Measurements from ENCODE around the gene ADORA1. TPM values are rescaled to one million over a fixed set of nuclear protein-coding genes. Genes with fewer than 3 reads are reported as not detected.

ADORA1 gene
- total and polyA plus RNA-seq, 2 donors (not counting 3 experiments of a cell fraction or from before 2014, with no cell fraction given), result 0.15 TPM; not detected in 1

DNA sequence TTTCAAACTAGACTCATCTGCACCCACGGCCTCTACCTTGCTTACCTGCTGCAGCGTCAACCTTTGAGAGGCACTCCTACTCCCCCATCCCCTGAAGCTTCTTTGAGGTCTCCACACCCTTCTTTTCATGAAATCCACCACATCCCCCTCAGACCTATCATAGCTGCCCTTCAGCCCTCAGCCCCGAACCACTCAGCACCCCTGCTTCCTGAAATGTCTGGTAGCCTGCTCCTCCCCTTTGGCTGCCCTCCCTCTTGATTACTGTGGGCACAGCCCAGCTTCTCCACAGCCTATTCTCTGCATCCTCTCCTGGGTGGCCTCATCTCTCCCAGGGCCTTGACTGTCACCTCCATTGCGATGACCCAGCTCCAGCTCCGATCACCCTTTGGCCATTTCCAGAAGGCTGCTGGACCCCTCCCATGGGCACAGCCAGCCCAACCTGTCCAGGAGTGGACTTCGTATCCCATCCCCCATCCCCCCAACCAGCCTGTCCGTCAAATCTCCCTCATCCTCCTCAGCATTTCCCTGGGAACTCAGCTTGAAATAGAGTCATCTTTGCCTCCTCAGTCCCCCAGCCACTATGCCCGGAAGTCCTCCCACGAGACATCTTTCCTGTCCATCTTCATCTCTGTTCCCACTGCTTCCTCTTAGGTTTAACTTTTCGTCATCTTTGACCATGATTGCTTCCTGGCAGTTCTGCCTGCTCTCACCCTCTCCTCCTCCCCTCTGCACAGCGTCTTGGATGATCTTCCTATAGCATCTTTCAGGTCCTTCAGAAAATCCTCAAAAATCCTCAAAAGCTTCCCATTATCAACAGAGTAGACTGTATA is 6.1 kb upstream of the ADORA1 start:
- FAIRE-seq (no peak), DNase-seq (ENCODE audit: low read depth, low spot score) (no peak)
- H3K27ac ChIP-seq (ENCODE audit: insufficient read depth, low read depth, low read length), result no peak overlapping the region
- no TSS peak for BruUV-seq (replicated peaks)
- ChIA-PET POLR2A (no interaction called here), CTCF (interaction anchor here (0.7 to 10.8 kb wide), 4 partner anchors 49 to 146 kb away, joined by 3 to 341 read pairs (median 162); no protein-coding TSS in a partner anchor)
- no peaks in the 10 kb centered on the region for H3K9me1 ChIP-seq (replicated peaks; ENCODE audit: control insufficient read depth, extremely low read depth, insufficient read depth, low read length)
- peaks cover 20 to 40% of the 10 kb centered on the region in 2 experiments for H3K27me3 ChIP-seq (ENCODE audit: control insufficient read depth in 2 of 2, insufficient read depth in 2 of 2, low read length in 2 of 2)
- dilution Hi-C loops (cut with MboI; ENCODE audit: extremely low pct_ligation_motif_present, low sequenced_read_pairs) (no loop called here), intact Hi-C loops (cut with micrococcal nuclease) (no loop called here)
- no peak overlapping the region for H2AFZ ChIP-seq (ENCODE audit: low read depth, low read length)
- no peak overlapping the region for H3K4me2 ChIP-seq (ENCODE audit: insufficient read depth, low read length)
- no peaks in the 10 kb centered on the region for H3K9me3 ChIP-seq (replicated peaks; ENCODE audit: control insufficient read depth, insufficient read depth, low read length)
- no peak for TF ChIP-seq EZH2 (IDR thresholded peaks at IDR 0.05; ENCODE audit: borderline replicate concordance, low read depth, low read length, severe bottlenecking)
- no peak for TF ChIP-seq GATA2 (IDR thresholded peaks at IDR 0.05; ENCODE audit: insufficient read depth, insufficient read length, low read depth, low read length)
- TF ChIP-seq POLR2AphosphoS5 (IDR thresholded peaks at IDR 0.05; ENCODE audit: insufficient read depth, low read depth, low read length), result no peak
- TF ChIP-seq FOS (IDR thresholded peaks at IDR 0.05; ENCODE audit: borderline replicate concordance, insufficient read depth, low read length), result no peak
- TF ChIP-seq, protein P1, sequence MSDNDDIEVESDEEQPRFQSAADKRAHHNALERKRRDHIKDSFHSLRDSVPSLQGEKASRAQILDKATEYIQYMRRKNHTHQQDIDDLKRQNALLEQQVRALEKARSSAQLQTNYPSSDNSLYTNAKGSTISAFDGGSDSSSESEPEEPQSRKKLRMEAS (IDR thresholded peaks at IDR 0.05; ENCODE audit: insufficient read depth, insufficient read length), result no peak
- no peak for TF ChIP-seq MYC (IDR thresholded peaks at IDR 0.05; ENCODE audit: low read depth, low read length)
- TF ChIP-seq JUN (IDR thresholded peaks at IDR 0.05; ENCODE audit: borderline replicate concordance, insufficient read depth, insufficient read length, low read depth), result no peak
- no peak for TF ChIP-seq POLR2A (IDR thresholded peaks at IDR 0.05; ENCODE audit: low read depth, low read length)
- TF ChIP-seq CTCF (IDR thresholded peaks at IDR 0.05; ENCODE audit: extremely low read depth in 1 of 2, insufficient read depth in 1 of 2, low read depth in 1 of 2, low read length in 2 of 2), result no peak
- H4K20me1 ChIP-seq (replicated peaks; ENCODE audit: control insufficient read depth, extremely low read depth, insufficient read depth, low read length), result no peaks in the 10 kb centered on the region
- H3K36me3 ChIP-seq (ENCODE audit: control insufficient read depth in 2 of 2, extremely low read depth in 1 of 2, insufficient read depth in 2 of 2, low read length in 2 of 2), result no peaks in the 10 kb centered on the region
- H3K4me3 ChIP-seq (replicated peaks in 1 of 3; ENCODE audit: insufficient read depth in 1 of 3, low read depth in 1 of 3, low read length in 3 of 3), result no peak overlapping the region
- no peaks in the 10 kb centered on the region for H3K4me1 ChIP-seq (ENCODE audit: control insufficient read depth, extremely low read depth, insufficient read depth, low read length)
- H3K79me2 ChIP-seq (ENCODE audit: control insufficient read depth, insufficient read depth, low read length), result no peaks in the 10 kb centered on the region
- H3K9ac ChIP-seq (replicated peaks; ENCODE audit: extremely low read depth, insufficient read depth, low read length), result no peak overlapping the region
